HepG2 (cell line): ENCODE results near the gene VGF. TPM values are rescaled to one million over a fixed set of nuclear protein-coding genes. Genes with fewer than 3 reads are reported as not detected.

Source experiments
- EHMT2 ChIP-seq: fragments of 200-600 bp; sonication (generic); IDR thresholded peaks from 2 replicates; pipeline ENCODE4 v1.7.0; 2017; ENCODE audit warnings: antibody characterized with exemption, low read depth, low read length, borderline replicate concordance
- FOXJ3 ChIP-seq: sonication (generic); formaldehyde crosslinking; IDR thresholded peaks from 2 replicates; pipeline ENCODE4 v1.4.0; 2020; ENCODE audit warnings: missing genetic modification reagents, mild to moderate bottlenecking, borderline replicate concordance
- GATA4 ChIP-seq: sonication (generic); IDR thresholded peaks from 2 replicates; pipeline ENCODE4 v1.6.1; 2016; ENCODE audit warnings: antibody characterized with exemption, low read depth, borderline replicate concordance
- IRX3 ChIP-seq: sonication (generic); formaldehyde crosslinking; IDR thresholded peaks from 2 replicates; pipeline ENCODE4 v1.8.1; 2023; ENCODE audit warnings: mild to moderate bottlenecking, low read depth, missing genetic modification reagents, borderline replicate concordance
- KMT2A ChIP-seq: sonication (generic); formaldehyde crosslinking; IDR thresholded peaks from 2 replicates; pipeline ENCODE4 v1.4.0; 2020; ENCODE audit warnings: missing genetic modification reagents
- NFYB ChIP-seq: sonication (generic); formaldehyde crosslinking; IDR thresholded peaks from 2 replicates; pipeline ENCODE4 v1.4.0; 2020; ENCODE audit warnings: missing genetic modification reagents
- POGZ ChIP-seq: sonication (generic); formaldehyde crosslinking; IDR thresholded peaks from 2 replicates; pipeline ENCODE4 v1.4.0; 2020; ENCODE audit warnings: mild to moderate bottlenecking, missing genetic modification reagents
- SP1 ChIP-seq, 2 experiments: fragments of 450-650 bp in 1 of 2; sonication (generic) in 1 of 2; formaldehyde crosslinking in 1 of 2; IDR thresholded peaks; 2 replicates each; pipeline versions ENCODE4 v1.4.0 to v1.6.1; 2016 to 2020; ENCODE audit warnings: missing genetic modification reagents in 1 of 2
- SP5 ChIP-seq: IDR thresholded peaks from 2 replicates; pipeline ENCODE4 v1.6.1; 2016; ENCODE audit warnings: low read depth, borderline replicate concordance
- SSRP1 ChIP-seq: IDR thresholded peaks from 2 replicates; pipeline ENCODE4 v1.6.1; 2016; ENCODE audit warnings: control low read depth
- TBX3 ChIP-seq: fragments of 450-650 bp; IDR thresholded peaks from 2 replicates; pipeline ENCODE4 v1.6.1; 2017; ENCODE audit warnings: antibody characterized with exemption, mild to moderate bottlenecking, inconsistent platforms, borderline replicate concordance
- ZNF20 ChIP-seq: sonication (generic); formaldehyde crosslinking; IDR thresholded peaks from 2 replicates; pipeline ENCODE4 v1.4.0; 2020; ENCODE audit warnings: mild to moderate bottlenecking, moderate library complexity, missing genetic modification reagents
- ZNF224 ChIP-seq: sonication (generic); formaldehyde crosslinking; IDR thresholded peaks from 2 replicates; pipeline ENCODE4 v1.5.0; 2020; ENCODE audit warnings: mild to moderate bottlenecking, missing genetic modification reagents
- ZNF552 ChIP-seq: sonication (generic); formaldehyde crosslinking; IDR thresholded peaks from 2 replicates; pipeline ENCODE4 v1.9.0; 2022; ENCODE audit warnings: missing genetic modification reagents, mild to moderate bottlenecking, borderline replicate concordance
- ZNF670 ChIP-seq: sonication (generic); formaldehyde crosslinking; IDR thresholded peaks from 2 replicates; pipeline ENCODE4 v1.8.0; 2022; ENCODE audit warnings: mild to moderate bottlenecking, missing genetic modification reagents, borderline replicate concordance
- polyA plus RNA-seq, 8 experiments: library from polyadenylated mRNA; depleted of rRNA in 3 of 8; stranded (reverse) in 7 of 8; unstranded in 1 of 8; fragments of >200 nt; fragmentation: Illumina TruSeq in 4 of 8; extraction: Trizol in 4 of 8; gene quantifications; 2 replicates each; pipeline versions ENCODE4 v1.2.1 to v1.2.3, GENCODE V29; 2011 to 2016; ENCODE audit warnings: low read depth in 4 of 8, missing spikeins in 1 of 8, mixed read lengths in 1 of 8; ENCODE audit not compliant: insufficient read depth in 1 of 8
- total RNA-seq, 5 experiments: library from RNA; depleted of rRNA; stranded (reverse); fragments of >200 nt; fragmentation: Illumina TruSeq; extraction: Trizol; gene quantifications; 2 replicates each; pipeline ENCODE4 v1.2.3, GENCODE V29; 2016; ENCODE audit warnings: low read depth in 1 of 5
- TF ChIP-seq, protein P1 (sequence below): sonication (generic); formaldehyde crosslinking; IDR thresholded peaks from 2 replicates; pipeline ENCODE4 v1.9.0; 2021; ENCODE audit warnings: mild to moderate bottlenecking, missing genetic modification reagents
- TF ChIP-seq, protein P2 (sequence below): IDR thresholded peaks from 2 replicates; pipeline ENCODE4 v1.6.1; 2016; ENCODE audit warnings: low read depth
- TF ChIP-seq, protein P3 (sequence below): sonication (generic); formaldehyde crosslinking; IDR thresholded peaks from 2 replicates; pipeline ENCODE4 v1.5.0; 2020; ENCODE audit warnings: missing genetic modification reagents
- TF ChIP-seq, protein P4 (sequence below): IDR thresholded peaks from 2 replicates; pipeline ENCODE4 v1.6.1; 2016; ENCODE audit warnings: mild to moderate bottlenecking

VGF gene
- total and polyA plus RNA-seq, 2 of the 13 experiments (the other 11 are each of a cell fraction or from before 2014, with no cell fraction given), result 0.12 to 0.46 TPM

DNA sequence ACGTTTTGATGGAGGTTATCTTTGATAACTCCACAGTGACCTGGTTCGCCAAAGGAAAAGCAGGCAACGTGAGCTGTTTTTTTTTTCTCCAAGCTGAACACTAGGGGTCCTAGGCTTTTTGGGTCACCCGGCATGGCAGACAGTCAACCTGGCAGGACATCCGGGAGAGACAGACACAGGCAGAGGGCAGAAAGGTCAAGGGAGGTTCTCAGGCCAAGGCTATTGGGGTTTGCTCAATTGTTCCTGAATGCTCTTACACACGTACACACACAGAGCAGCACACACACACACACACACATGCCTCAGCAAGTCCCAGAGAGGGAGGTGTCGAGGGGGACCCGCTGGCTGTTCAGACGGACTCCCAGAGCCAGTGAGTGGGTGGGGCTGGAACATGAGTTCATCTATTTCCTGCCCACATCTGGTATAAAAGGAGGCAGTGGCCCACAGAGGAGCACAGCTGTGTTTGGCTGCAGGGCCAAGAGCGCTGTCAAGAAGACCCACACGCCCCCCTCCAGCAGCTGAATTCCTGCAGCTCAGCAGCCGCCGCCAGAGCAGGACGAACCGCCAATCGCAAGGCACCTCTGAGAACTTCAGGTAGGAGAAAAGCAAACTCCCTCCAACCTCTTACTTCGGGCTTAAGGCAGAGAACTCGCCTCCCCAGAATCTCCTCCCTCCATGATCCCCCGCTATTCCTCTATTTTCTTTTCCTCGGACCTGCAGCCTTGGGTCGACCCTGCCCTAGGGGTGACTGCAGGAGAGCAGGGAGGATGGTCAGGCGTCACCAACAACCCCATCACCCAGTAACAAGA is 38.5 kb downstream of the VGF start, which contains the start of gene SERPINE1 (continued):
- TF ChIP-seq, protein P1, sequence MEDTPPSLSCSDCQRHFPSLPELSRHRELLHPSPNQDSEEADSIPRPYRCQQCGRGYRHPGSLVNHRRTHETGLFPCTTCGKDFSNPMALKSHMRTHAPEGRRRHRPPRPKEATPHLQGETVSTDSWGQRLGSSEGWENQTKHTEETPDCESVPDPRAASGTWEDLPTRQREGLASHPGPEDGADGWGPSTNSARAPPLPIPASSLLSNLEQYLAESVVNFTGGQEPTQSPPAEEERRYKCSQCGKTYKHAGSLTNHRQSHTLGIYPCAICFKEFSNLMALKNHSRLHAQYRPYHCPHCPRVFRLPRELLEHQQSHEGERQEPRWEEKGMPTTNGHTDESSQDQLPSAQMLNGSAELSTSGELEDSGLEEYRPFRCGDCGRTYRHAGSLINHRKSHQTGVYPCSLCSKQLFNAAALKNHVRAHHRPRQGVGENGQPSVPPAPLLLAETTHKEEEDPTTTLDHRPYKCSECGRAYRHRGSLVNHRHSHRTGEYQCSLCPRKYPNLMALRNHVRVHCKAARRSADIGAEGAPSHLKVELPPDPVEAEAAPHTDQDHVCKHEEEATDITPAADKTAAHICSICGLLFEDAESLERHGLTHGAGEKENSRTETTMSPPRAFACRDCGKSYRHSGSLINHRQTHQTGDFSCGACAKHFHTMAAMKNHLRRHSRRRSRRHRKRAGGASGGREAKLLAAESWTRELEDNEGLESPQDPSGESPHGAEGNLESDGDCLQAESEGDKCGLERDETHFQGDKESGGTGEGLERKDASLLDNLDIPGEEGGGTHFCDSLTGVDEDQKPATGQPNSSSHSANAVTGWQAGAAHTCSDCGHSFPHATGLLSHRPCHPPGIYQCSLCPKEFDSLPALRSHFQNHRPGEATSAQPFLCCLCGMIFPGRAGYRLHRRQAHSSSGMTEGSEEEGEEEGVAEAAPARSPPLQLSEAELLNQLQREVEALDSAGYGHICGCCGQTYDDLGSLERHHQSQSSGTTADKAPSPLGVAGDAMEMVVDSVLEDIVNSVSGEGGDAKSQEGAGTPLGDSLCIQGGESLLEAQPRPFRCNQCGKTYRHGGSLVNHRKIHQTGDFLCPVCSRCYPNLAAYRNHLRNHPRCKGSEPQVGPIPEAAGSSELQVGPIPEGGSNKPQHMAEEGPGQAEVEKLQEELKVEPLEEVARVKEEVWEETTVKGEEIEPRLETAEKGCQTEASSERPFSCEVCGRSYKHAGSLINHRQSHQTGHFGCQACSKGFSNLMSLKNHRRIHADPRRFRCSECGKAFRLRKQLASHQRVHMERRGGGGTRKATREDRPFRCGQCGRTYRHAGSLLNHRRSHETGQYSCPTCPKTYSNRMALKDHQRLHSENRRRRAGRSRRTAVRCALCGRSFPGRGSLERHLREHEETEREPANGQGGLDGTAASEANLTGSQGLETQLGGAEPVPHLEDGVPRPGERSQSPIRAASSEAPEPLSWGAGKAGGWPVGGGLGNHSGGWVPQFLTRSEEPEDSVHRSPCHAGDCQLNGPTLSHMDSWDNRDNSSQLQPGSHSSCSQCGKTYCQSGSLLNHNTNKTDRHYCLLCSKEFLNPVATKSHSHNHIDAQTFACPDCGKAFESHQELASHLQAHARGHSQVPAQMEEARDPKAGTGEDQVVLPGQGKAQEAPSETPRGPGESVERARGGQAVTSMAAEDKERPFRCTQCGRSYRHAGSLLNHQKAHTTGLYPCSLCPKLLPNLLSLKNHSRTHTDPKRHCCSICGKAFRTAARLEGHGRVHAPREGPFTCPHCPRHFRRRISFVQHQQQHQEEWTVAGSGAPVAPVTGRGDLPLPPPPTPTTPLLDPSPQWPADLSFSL (CRISPR knock-in tag), result peak; percentile 96
- TF ChIP-seq ZNF20 (CRISPR knock-in tag) (no peak), KMT2A (CRISPR knock-in tag) (no peak), SSRP1 (CRISPR knock-in tag) (peak; percentile 46; the same call in 1 of the 2 replicates), ZNF670 (CRISPR knock-in tag) (peak; percentile 29; the same call in 1 of the 2 replicates), ZNF224 (no peak), TBX3 (peak; percentile 74), FOXJ3 (peak; percentile 75), NFYB (peak; percentile 37; the same call in 1 of the 2 replicates), ZNF552 (CRISPR knock-in tag) (no peak; the same call in 1 of the 2 replicates), EHMT2 (peak; percentile 72; the same call in 1 of the 2 replicates), GATA4 (no peak; the same call in 1 of the 2 replicates), IRX3 (CRISPR knock-in tag) (no peak; the same call in 1 of the 2 replicates), SP5 (CRISPR knock-in tag) (peak; percentile 84), POGZ (CRISPR knock-in tag) (peak; percentile 86), SP1 (IDR thresholded peaks at IDR 0.05) (no peak), SP1 (CRISPR knock-in tag; IDR thresholded peaks at IDR 0.05) (peak; percentile 64)
- TF ChIP-seq, protein P2, sequence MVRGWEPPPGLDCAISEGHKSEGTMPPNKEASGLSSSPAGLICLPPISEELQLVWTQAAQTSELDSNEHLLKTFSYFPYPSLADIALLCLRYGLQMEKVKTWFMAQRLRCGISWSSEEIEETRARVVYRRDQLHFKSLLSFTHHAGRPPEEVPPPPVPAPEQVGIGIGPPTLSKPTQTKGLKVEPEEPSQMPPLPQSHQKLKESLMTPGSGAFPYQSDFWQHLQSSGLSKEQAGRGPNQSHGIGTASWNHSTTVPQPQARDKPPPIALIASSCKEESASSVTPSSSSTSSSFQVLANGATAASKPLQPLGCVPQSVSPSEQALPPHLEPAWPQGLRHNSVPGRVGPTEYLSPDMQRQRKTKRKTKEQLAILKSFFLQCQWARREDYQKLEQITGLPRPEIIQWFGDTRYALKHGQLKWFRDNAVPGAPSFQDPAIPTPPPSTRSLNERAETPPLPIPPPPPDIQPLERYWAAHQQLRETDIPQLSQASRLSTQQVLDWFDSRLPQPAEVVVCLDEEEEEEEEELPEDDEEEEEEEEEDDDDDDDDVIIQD (CRISPR knock-in tag), result peak; percentile 75
- TF ChIP-seq, protein P3, sequence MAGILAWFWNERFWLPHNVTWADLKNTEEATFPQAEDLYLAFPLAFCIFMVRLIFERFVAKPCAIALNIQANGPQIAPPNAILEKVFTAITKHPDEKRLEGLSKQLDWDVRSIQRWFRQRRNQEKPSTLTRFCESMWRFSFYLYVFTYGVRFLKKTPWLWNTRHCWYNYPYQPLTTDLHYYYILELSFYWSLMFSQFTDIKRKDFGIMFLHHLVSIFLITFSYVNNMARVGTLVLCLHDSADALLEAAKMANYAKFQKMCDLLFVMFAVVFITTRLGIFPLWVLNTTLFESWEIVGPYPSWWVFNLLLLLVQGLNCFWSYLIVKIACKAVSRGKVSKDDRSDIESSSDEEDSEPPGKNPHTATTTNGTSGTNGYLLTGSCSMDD (CRISPR knock-in tag), result no peak
- TF ChIP-seq, protein P4, sequence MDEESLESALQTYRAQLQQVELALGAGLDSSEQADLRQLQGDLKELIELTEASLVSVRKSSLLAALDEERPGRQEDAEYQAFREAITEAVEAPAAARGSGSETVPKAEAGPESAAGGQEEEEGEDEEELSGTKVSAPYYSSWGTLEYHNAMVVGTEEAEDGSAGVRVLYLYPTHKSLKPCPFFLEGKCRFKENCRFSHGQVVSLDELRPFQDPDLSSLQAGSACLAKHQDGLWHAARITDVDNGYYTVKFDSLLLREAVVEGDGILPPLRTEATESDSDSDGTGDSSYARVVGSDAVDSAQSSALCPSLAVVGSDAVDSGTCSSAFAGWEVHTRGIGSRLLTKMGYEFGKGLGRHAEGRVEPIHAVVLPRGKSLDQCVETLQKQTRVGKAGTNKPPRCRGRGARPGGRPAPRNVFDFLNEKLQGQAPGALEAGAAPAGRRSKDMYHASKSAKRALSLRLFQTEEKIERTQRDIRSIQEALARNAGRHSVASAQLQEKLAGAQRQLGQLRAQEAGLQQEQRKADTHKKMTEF (CRISPR knock-in tag), result peak; percentile 76
